Naive thymus-derived CD8-positive, alpha-beta T cell (primary cell): ENCODE measurements around the gene ALK. TPM values are rescaled to one million over a fixed set of nuclear protein-coding genes. Genes with fewer than 3 reads are reported as not detected.

Experiments used
- ATAC-seq, 2 donors: fragments of 150-1000 bp; cut with Tn5 transposase in 1 of 2; sonication (Bioruptor Pico), chemical (Tn5 transposase) in 1 of 2; 1 replicate in 1 of 2; 2 replicates in 1 of 2; pipeline ENCODE4 v1.10.0; 2021; ENCODE audit warnings: mild to moderate bottlenecking in 2 of 2, moderate library complexity in 2 of 2
- POLR2A ChIA-PET: fragments of 350-600 bp; sonication (Branson Sonifier 250); formaldehyde crosslinking; loops from one replicate; lab custom pipeline; 2021; ENCODE audit warnings: antibody characterized with exemption; lab: Charles Lee
- DNase-seq, 10 donors: peaks; one replicate each; pipeline versions ENCODE4 v3.0.0 to v3.0.0-alpha.2; 2020 to 2022
- H3K27ac Mint-ChIP-seq, 10 donors: one replicate each; pipeline ENCODE4 v1.8.0; 2020 to 2022; ENCODE audit warnings: mild to moderate bottlenecking in 10 of 10, mixed read lengths in 10 of 10, moderate library complexity in 4 of 10, inconsistent platforms in 1 of 10
- H3K27me3 Mint-ChIP-seq, 5 donors: one replicate each; pipeline ENCODE4 v1.8.0; 2021 to 2022; ENCODE audit warnings: mixed read lengths in 5 of 5
- H3K36me3 Mint-ChIP-seq, 3 donors: one replicate each; pipeline ENCODE4 v1.8.0; 2020 to 2022; ENCODE audit warnings: mixed read lengths in 3 of 3, mild to moderate bottlenecking in 2 of 3, inconsistent platforms in 1 of 3
- H3K4me1 Mint-ChIP-seq, 4 donors: one replicate each; pipeline ENCODE4 v1.8.0; 2021 to 2022; ENCODE audit warnings: mixed read lengths in 4 of 4
- H3K4me3 Mint-ChIP-seq, 10 donors: one replicate each; pipeline ENCODE4 v1.8.0; 2020 to 2022; ENCODE audit warnings: mild to moderate bottlenecking in 10 of 10, mixed read lengths in 10 of 10, moderate library complexity in 6 of 10, inconsistent platforms in 1 of 10
- H3K9me3 Mint-ChIP-seq, 9 donors: one replicate each; pipeline ENCODE4 v1.8.0; 2020 to 2022; ENCODE audit warnings: mixed read lengths in 9 of 9, mild to moderate bottlenecking in 3 of 9, inconsistent platforms in 1 of 9, moderate library complexity in 1 of 9
- polyA plus RNA-seq, 3 donors: library from polyadenylated mRNA; unstranded; fragments of 300-500 nt; fragmentation: Illumina TruSeq; gene quantifications; one replicate each; pipeline ENCODE4 v1.2.3, GENCODE V29; 2021
- total RNA-seq, 8 experiments: library from RNA in 2 of 8; stranded (reverse) in 2 of 8; gene quantifications; one replicate each; pipeline ENCODE4 v1.2.3 and lab custom pipeline; 2021 to 2026

ALK gene
- total and polyA plus RNA-seq, 5 experiments from 2014 or later = 0.10 TPM; not detected in 4

DNA sequence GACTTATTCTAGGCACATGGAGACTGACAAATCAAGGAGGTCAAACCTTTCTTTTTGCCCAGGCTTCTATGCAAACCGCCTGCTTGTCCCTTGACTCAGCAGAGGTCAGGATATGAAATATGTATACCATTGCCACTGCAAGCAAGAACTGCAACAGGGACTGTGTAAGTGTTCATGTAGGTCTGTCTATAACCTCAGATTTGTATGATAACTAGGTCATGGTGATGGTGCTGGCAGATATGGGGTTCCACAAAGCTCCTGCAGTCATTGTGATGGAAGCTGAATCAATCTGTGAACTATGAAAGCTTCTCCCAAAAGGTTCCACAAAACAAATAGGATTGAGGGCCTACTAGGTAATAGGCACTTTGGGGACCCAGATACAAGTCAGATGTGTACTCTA lies 489.9 kb downstream of the ALK start:
- no peak for DNase-seq
- ATAC-seq = no peak
- no peaks in the 10 kb centered on the region for H3K9me3 Mint-ChIP-seq
- POLR2A ChIA-PET = no interaction called here
- no peak overlapping the region for H3K27ac Mint-ChIP-seq
- H3K27me3 Mint-ChIP-seq = peaks cover 0 to 9% (median 0%) of the 10 kb centered on the region in 5 donors
- H3K4me3 Mint-ChIP-seq = no peak overlapping the region
- no peaks in the 10 kb centered on the region for H3K4me1 Mint-ChIP-seq
- no peaks in the 10 kb centered on the region for H3K36me3 Mint-ChIP-seq

- Mint-ChIP-seq H3K27ac (no peak overlapping the region), H3K27me3 (peaks cover 0 to 6% (median 0%) of the 10 kb centered on the region in 5 donors), H3K36me3 (no peaks in the 10 kb centered on the region), H3K9me3 (peaks cover 0 to 6% (median 0%) of the 10 kb centered on the region in 9 donors), H3K4me1 (no peaks in the 10 kb centered on the region), H3K4me3 (no peak overlapping the region)
- ATAC-seq (no peak), DNase-seq (no peak)
- POLR2A ChIA-PET = no interaction called here
Measured at GRCh38 chr2:29430382-29431112, 490.8 kb downstream of the ALK start.

DNA sequence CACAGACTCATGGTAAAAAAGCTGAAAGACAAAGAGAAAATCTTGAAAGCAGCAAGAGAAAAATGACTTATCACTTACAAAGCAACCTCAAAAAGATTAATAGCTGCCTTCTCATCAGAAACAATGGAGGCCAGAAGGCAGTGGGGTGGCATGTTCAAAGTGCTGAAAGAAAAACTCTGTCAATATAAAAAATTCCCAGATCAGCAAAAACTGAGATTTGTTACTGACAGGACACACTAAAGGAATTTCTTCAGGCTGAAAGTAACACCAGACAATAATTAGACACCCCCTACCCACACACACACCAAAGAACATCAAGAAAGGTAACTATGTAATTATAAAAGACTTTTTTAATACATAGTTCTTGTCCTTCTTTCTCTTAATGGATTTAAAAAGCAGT lies 495.0 kb downstream of the ALK start:
- Mint-ChIP-seq H3K4me3 (no peak overlapping the region), H3K27ac (no peak overlapping the region), H3K27me3 (peaks cover 4 to 27% (median 13%) of the 10 kb centered on the region in 5 donors), H3K36me3 (no peaks in the 10 kb centered on the region), H3K4me1 (no peaks in the 10 kb centered on the region), H3K9me3 (peaks cover 0 to 7% (median 0%) of the 10 kb centered on the region in 9 donors)
- DNase-seq = no peak
- no peak for ATAC-seq
- POLR2A ChIA-PET = no interaction called here

DNA sequence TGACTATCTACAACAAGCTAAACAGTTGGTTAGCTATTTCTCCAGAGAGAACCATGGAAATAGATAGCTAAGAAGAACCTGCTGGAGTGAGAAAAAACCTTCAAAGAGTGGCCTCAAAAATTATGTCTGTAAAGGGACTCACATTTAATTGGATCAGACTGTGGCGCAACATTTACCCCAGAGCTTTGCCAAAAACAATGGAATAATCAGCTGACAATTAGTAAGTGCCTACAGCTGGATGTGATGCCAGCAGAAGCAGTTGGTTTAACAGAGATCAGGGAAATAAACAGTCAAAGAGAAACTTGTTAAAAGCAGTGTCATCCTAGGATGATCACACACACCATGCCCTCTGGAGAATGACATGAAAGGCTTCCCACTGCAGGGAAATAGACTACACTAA lies 495.5 kb downstream of the ALK start:
- ATAC-seq (no peak), DNase-seq (no peak)
- no peaks in the 10 kb centered on the region for H3K4me1 Mint-ChIP-seq
- peaks cover 4 to 27% (median 13%) of the 10 kb centered on the region in 5 donors for H3K27me3 Mint-ChIP-seq
- no peaks in the 10 kb centered on the region for H3K36me3 Mint-ChIP-seq
- H3K4me3 Mint-ChIP-seq = no peak overlapping the region
- H3K27ac Mint-ChIP-seq = no peak overlapping the region
- POLR2A ChIA-PET = no interaction called here
- peaks cover 0 to 7% (median 0%) of the 10 kb centered on the region in 9 donors for H3K9me3 Mint-ChIP-seq

DNA sequence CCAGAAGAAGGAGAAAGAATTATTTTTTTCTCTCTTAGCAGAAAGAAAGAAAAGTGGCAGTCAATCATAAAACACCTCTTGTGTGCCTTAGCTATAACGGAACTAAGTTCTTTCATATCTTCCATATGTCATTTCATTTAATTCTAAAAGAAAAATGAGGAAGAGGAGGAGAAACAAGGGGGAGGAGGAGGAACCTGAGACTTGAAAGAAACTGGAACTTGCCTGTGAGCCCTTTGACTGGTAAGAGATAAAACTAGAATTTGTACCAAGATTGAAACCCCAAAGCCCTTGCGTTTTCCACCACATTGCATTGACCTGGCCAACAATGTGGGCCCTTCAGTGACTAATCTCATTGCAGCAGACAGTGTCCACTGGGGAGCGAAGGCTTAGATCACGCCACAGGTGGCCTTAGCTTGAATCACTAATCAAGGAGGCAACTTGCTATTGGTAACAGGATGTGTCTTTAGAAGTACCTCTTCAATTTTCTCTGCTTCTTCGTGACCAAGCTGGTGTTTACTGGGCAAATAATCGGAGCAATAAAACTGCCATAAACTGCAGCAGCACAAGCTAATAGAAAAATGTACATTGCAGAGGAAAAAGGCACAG lies 498.2 kb downstream of the ALK start:
- Mint-ChIP-seq H3K36me3 (no peaks in the 10 kb centered on the region), H3K4me1 (no peaks in the 10 kb centered on the region), H3K9me3 (peaks cover 0 to 7% (median 0%) of the 10 kb centered on the region in 9 donors), H3K27me3 (peaks cover 6 to 36% (median 22%) of the 10 kb centered on the region in 5 donors), H3K4me3 (no peak overlapping the region), H3K27ac (no peak overlapping the region)
- DNase-seq = no peak
- ATAC-seq = no peak
- POLR2A ChIA-PET = no interaction called here

- H3K4me3 Mint-ChIP-seq = no peak overlapping the region
- H3K27ac Mint-ChIP-seq = no peak overlapping the region
- H3K27me3 Mint-ChIP-seq = peaks cover 6 to 36% (median 24%) of the 10 kb centered on the region in 5 donors
- H3K36me3 Mint-ChIP-seq = no peaks in the 10 kb centered on the region
- POLR2A ChIA-PET = no interaction called here
- H3K4me1 Mint-ChIP-seq = no peaks in the 10 kb centered on the region
- H3K9me3 Mint-ChIP-seq = peaks cover 0 to 7% (median 0%) of the 10 kb centered on the region in 9 donors
- ATAC-seq = no peak
- DNase-seq = no peak
Measured at GRCh38 chr2:29420999-29421782, 500.2 kb downstream of the ALK start.

GRCh38 chr2:29420464-29420863 lies 500.9 kb downstream of the ALK start:
- DNase-seq = no peak
- no peak overlapping the region for H3K27ac Mint-ChIP-seq
- no peaks in the 10 kb centered on the region for H3K4me1 Mint-ChIP-seq
- H3K9me3 Mint-ChIP-seq = peaks cover 0 to under 1% (median 0%) of the 10 kb centered on the region in 9 donors
- no peaks in the 10 kb centered on the region for H3K36me3 Mint-ChIP-seq
- H3K27me3 Mint-ChIP-seq = peaks cover 6 to 30% (median 25%) of the 10 kb centered on the region in 5 donors
- POLR2A ChIA-PET = no interaction called here
- H3K4me3 Mint-ChIP-seq = no peak overlapping the region
- ATAC-seq = no peak

DNA sequence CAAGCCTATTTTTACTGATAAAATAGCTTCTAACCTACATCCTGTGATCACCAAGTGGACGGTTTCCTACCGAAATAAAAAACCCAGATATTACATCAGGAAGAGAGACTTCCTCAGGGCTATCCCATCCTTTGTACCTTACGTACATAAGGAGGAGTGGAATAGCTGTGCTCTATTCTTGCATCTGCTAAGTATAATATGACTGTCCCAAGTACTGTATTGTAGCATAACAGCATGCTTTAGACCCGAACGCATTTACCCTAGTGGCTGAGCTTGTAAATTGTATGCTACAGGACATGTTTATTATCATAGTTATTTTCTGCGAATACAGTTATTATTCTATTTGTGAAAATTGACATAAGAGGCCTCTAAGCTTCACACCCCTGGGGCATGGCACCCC lies 503.8 kb downstream of the ALK start:
- H3K4me1 Mint-ChIP-seq = no peaks in the 10 kb centered on the region
- ATAC-seq (no peak), DNase-seq (no peak)
- H3K36me3 Mint-ChIP-seq = no peaks in the 10 kb centered on the region
- no peak overlapping the region for H3K27ac Mint-ChIP-seq
- H3K27me3 Mint-ChIP-seq = peaks cover 2 to 19% (median 10%) of the 10 kb centered on the region in 5 donors
- H3K4me3 Mint-ChIP-seq = no peak overlapping the region
- POLR2A ChIA-PET = no interaction called here
- H3K9me3 Mint-ChIP-seq = no peaks in the 10 kb centered on the region

- POLR2A ChIA-PET = no interaction called here
- no peaks in the 10 kb centered on the region for H3K4me1 Mint-ChIP-seq
- no peaks in the 10 kb centered on the region for H3K9me3 Mint-ChIP-seq
- no peak overlapping the region for H3K4me3 Mint-ChIP-seq
- H3K36me3 Mint-ChIP-seq = no peaks in the 10 kb centered on the region
- DNase-seq = no peak
- H3K27me3 Mint-ChIP-seq = peaks cover 0 to 11% (median 0%) of the 10 kb centered on the region in 5 donors
- ATAC-seq = no peak
- H3K27ac Mint-ChIP-seq = no peak overlapping the region
Measured at GRCh38 chr2:29412197-29412925, 509.0 kb downstream of the ALK start.

DNA sequence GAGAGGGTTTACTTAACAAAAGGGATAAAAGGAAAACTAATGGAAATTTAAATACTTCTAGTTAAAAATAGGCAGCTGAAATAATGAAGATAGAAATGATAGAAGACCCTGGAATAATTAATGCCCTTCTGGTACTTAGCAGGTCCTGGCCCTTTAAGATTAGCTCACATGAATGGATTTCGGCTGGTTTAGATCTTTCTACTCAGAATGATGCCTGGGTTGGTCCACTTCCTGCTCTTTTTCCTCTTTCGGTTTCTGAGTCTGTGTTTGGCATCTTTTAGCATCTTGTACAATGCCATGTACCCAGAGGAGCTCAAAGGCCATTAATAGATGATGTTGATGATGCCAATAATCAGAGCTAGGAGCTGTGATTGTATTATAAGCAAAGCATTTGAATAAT lies 515.7 kb downstream of the ALK start:
- Mint-ChIP-seq H3K36me3 (no peaks in the 10 kb centered on the region), H3K4me3 (no peak overlapping the region), H3K9me3 (no peaks in the 10 kb centered on the region), H3K27me3 (peaks cover 1 to 10% (median 9%) of the 10 kb centered on the region in 5 donors), H3K27ac (no peak overlapping the region), H3K4me1 (peaks cover 0 to 2% (median 0%) of the 10 kb centered on the region in 4 donors)
- DNase-seq = no peak
- POLR2A ChIA-PET = no interaction called here
- no peak for ATAC-seq

GRCh38 chr2:29405266-29405665 lies 516.1 kb downstream of the ALK start:
- H3K9me3 Mint-ChIP-seq = no peaks in the 10 kb centered on the region

DNA sequence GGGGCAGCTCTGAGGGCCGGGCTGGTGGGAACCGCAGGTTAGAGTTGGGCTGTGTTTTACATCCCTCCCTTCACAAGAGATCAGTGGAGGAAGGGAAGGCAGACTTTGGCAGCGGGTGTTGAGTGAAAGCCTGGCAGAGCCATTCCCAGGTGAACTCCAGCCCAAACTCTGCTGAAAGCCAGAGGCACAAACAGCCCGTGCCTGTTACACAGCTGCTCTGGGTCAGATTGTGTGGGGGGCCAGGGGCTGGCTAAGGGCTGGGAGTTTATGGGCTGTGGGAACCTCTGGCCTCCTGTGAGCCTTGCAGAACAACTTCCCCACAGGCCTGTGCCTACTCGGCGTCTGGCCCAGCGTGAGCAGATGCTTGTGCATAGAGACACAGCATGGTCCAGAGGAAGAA lies 519.4 kb downstream of the ALK start:
- POLR2A ChIA-PET = no interaction called here
- H3K4me1 Mint-ChIP-seq = peaks cover 0 to 2% (median 0%) of the 10 kb centered on the region in 4 donors
- H3K27ac Mint-ChIP-seq = no peak overlapping the region
- no peaks in the 10 kb centered on the region for H3K9me3 Mint-ChIP-seq
- H3K4me3 Mint-ChIP-seq = no peak overlapping the region
- H3K27me3 Mint-ChIP-seq = peaks cover 2 to 15% (median 6%) of the 10 kb centered on the region in 5 donors
- no peaks in the 10 kb centered on the region for H3K36me3 Mint-ChIP-seq
- DNase-seq = no peak
- no peak for ATAC-seq

More at GRCh38 chr2:29405266-29405665, 516.1 kb downstream of the ALK start:
- no peak overlapping the region for H3K4me3 Mint-ChIP-seq
- POLR2A ChIA-PET = no interaction called here
- no peak overlapping the region for H3K27ac Mint-ChIP-seq
- DNase-seq = no peak
- no peaks in the 10 kb centered on the region for H3K36me3 Mint-ChIP-seq
- peaks cover 0 to 2% (median 0%) of the 10 kb centered on the region in 4 donors for H3K4me1 Mint-ChIP-seq
- no peak for ATAC-seq
- peaks cover under 1 to 11% (median 9%) of the 10 kb centered on the region in 5 donors for H3K27me3 Mint-ChIP-seq
